ENCODE results near the gene HPS6. TPM values are rescaled to one million over a fixed set of nuclear protein-coding genes. Genes with fewer than 3 reads are reported as not detected.

HPS6 gene
- total and polyA plus RNA-seq, 9 of the 15 experiments (the other 6 are each of a cell fraction or from before 2014, with no cell fraction given) = 0.45 to 14.0 (median 4.5) TPM

- TF ChIP-seq MLLT1 (IDR thresholded peaks at IDR 0.05) = no peak
- TF ChIP-seq RBM34 (IDR thresholded peaks at IDR 0.05; ENCODE audit: borderline replicate concordance, insufficient read depth, low read length) = 0 out of 2 replicates have a peak, but pooled peaks have one; percentile 73
- TF ChIP-seq TAF1 (IDR thresholded peaks at IDR 0.05; ENCODE audit: control insufficient read depth, extremely low read depth, insufficient read depth, low read length, severe bottlenecking) = peak; percentile 27
- TF ChIP-seq ZMIZ1 (IDR thresholded peaks at IDR 0.05; ENCODE audit: low read depth in 2 of 2, low read length in 2 of 2) = no peak
- no peak for TF ChIP-seq PREB (CRISPR knock-in tag; IDR thresholded peaks at IDR 0.05)
- TF ChIP-seq MCM3 (IDR thresholded peaks at IDR 0.05) = no peak
- 0 out of 4 replicates have a peak, but pooled peaks of 1 of the 2 experiments have one; percentile 23 for TF ChIP-seq TBL1XR1 (IDR thresholded peaks at IDR 0.05; ENCODE audit: low read length in 2 of 2)
- TF ChIP-seq EP300 (IDR thresholded peaks at IDR 0.05; ENCODE audit: low read length) = peak; percentile 22; the same call in 1 of the 2 replicates
- 0 out of 4 replicates have a peak, but pooled peaks of 1 of the 2 experiments have one; percentile 4 for TF ChIP-seq HDAC1 (IDR thresholded peaks at IDR 0.05)
- TF ChIP-seq FOXK2 (conservative IDR thresholded peaks at IDR 0.05 in 1 of 2, IDR thresholded peaks at IDR 0.05 in 1 of 2; ENCODE audit: low read depth in 2 of 2) = peak in 1 of 2 experiments; percentile 64; a peak in 3 of 4 replicates
- TF ChIP-seq ZKSCAN1 (IDR thresholded peaks at IDR 0.05; ENCODE audit: low read depth, low read length) = peak; percentile 47; the same call in 1 of the 2 replicates
- peak; percentile 40; the same call in 1 of the 2 replicates for TF ChIP-seq ESRRA (IDR thresholded peaks at IDR 0.05; ENCODE audit: borderline replicate concordance, low read depth)
- TF ChIP-seq VEZF1 (CRISPR knock-in tag; IDR thresholded peaks at IDR 0.05) = peak; percentile 74
- TF ChIP-seq ZNF584 (CRISPR knock-in tag; IDR thresholded peaks at IDR 0.05; ENCODE audit: low read depth) = no peak
- peak; percentile 59 for TF ChIP-seq JUND (IDR thresholded peaks at IDR 0.05; ENCODE audit: borderline replicate concordance, low read depth, low read length)
- TF ChIP-seq JUND (tag; IDR thresholded peaks at IDR 0.05; ENCODE audit: borderline replicate concordance, low read depth, low read length) = no peak; the same call in 2 of the 3 replicates
- no peak for TF ChIP-seq ZBTB1 (CRISPR knock-in tag; IDR thresholded peaks at IDR 0.05; ENCODE audit: borderline replicate concordance, low read depth)
- peak; percentile 54; the same call in 1 of the 2 replicates for TF ChIP-seq MBD2 (IDR thresholded peaks at IDR 0.05; ENCODE audit: borderline replicate concordance, low read depth)
Observed at GRCh38 chr10:102055647-102056419, 9.3 kb upstream of the HPS6 start, which contains the start of gene ARMH3 (continued).

All from K562 (cell line).